GM12878 (cell line): Measurements from ENCODE around the gene AMZ2. TPM values are rescaled to one million over a fixed set of nuclear protein-coding genes. Genes with fewer than 3 reads are reported as not detected.

Experiments used
- ATF3 ChIP-seq: IDR thresholded peaks from 2 replicates; pipeline ENCODE4 v1.6.1; 2011; ENCODE audit warnings: low read depth, mild to moderate bottlenecking, low read length, moderate library complexity, borderline replicate concordance; ENCODE audit errors: extremely low read depth
- CHD1 ChIP-seq: IDR thresholded peaks from 2 replicates; pipeline ENCODE4 v1.6.1; 2012; ENCODE audit warnings: low read depth, low read length, improper control_type of control experiment
- CHD2 ChIP-seq: IDR thresholded peaks from 2 replicates; pipeline ENCODE4 v1.6.1; 2011; ENCODE audit warnings: low read depth, low read length, improper control_type of control experiment, borderline replicate concordance
- CREM ChIP-seq: IDR thresholded peaks from 2 replicates; pipeline ENCODE4 v1.6.1; 2014; ENCODE audit warnings: antibody characterized with exemption, low read depth
- ESRRA ChIP-seq: IDR thresholded peaks from 2 replicates; pipeline ENCODE4 v1.6.1; 2012; ENCODE audit warnings: mild to moderate bottlenecking, low read length, improper control_type of control experiment
- MEF2B ChIP-seq: fragments of 450-650 bp; IDR thresholded peaks from 2 replicates; pipeline ENCODE4 v1.6.1; 2018; ENCODE audit warnings: mild to moderate bottlenecking, moderate library complexity; ENCODE audit not compliant: partially characterized antibody, poor library complexity, severe bottlenecking
- MLLT1 ChIP-seq: fragments of 450-650 bp; IDR thresholded peaks from 2 replicates; pipeline ENCODE4 v1.6.1; 2016; ENCODE audit warnings: mild to moderate bottlenecking
- MTA3 ChIP-seq: IDR thresholded peaks from 2 replicates; pipeline ENCODE4 v1.6.1; 2012; ENCODE audit warnings: low read length, inconsistent platforms, borderline replicate concordance
- NBN ChIP-seq: fragments of 450-650 bp; IDR thresholded peaks from 2 replicates; pipeline ENCODE4 v1.6.1; 2016
- NFXL1 ChIP-seq: fragments of 450-650 bp; IDR thresholded peaks from 2 replicates; pipeline ENCODE4 v1.6.1; 2017; ENCODE audit warnings: antibody characterized with exemption, mild to moderate bottlenecking, borderline replicate concordance
- NRF1 ChIP-seq: conservative IDR thresholded peaks from 2 replicates; pipeline ENCODE4 v1.6.1; 2011; ENCODE audit warnings: mild to moderate bottlenecking, low read depth, low read length, improper control_type of control experiment
- PAX5 ChIP-seq: IDR thresholded peaks from 2 replicates; pipeline ENCODE4 v1.6.1; 2011; ENCODE audit warnings: low read depth, low read length, borderline replicate concordance
- RAD21 ChIP-seq: IDR thresholded peaks from 2 replicates; pipeline ENCODE4 v1.6.1; 2011; ENCODE audit warnings: mild to moderate bottlenecking, low read depth, low read length, moderate library complexity; ENCODE audit not compliant: insufficient read depth
- RAD51 ChIP-seq: fragments of 450-650 bp; IDR thresholded peaks from 2 replicates; pipeline ENCODE4 v1.6.1; 2016; ENCODE audit warnings: moderate library complexity, mild to moderate bottlenecking, inconsistent platforms
- SIX5 ChIP-seq: IDR thresholded peaks from 2 replicates; pipeline ENCODE4 v1.6.1; 2011; ENCODE audit warnings: mild to moderate bottlenecking, low read depth, low read length, moderate library complexity; ENCODE audit not compliant: severe bottlenecking
- SREBF2 ChIP-seq: IDR thresholded peaks from 2 replicates; pipeline ENCODE4 v1.6.1; 2012; ENCODE audit warnings: mild to moderate bottlenecking, low read length
- TARDBP ChIP-seq: IDR thresholded peaks from 2 replicates; pipeline ENCODE4 v1.6.1; 2016; ENCODE audit warnings: borderline replicate concordance
- TCF12 ChIP-seq: IDR thresholded peaks from 2 replicates; pipeline ENCODE4 v1.6.1; 2011; ENCODE audit warnings: low read depth, mild to moderate bottlenecking, low read length
- TCF3 ChIP-seq: IDR thresholded peaks from 2 replicates; pipeline ENCODE4 v1.6.1; 2012; ENCODE audit warnings: low read depth, mild to moderate bottlenecking, low read length, borderline replicate concordance; ENCODE audit not compliant: insufficient read depth
- polyA plus RNA-seq, 11 experiments: library from polyadenylated mRNA; depleted of rRNA in 4 of 11; unstranded in 6 of 11; stranded (reverse) in 5 of 11; fragments of >200 nt; fragmentation: Nextera tagmentation in 4 of 11; fragmentation: Illumina TruSeq in 1 of 11; extraction: Ambion mirVana in 4 of 11; extraction: Trizol in 1 of 11; gene quantifications; 1 replicate in 1 of 11; 2 replicates in 10 of 11; pipeline versions ENCODE4 v1.2.1 to v1.2.3, GENCODE V29; 2011 to 2016; ENCODE audit warnings: inconsistent platforms in 2 of 11, missing spikeins in 2 of 11, low read depth in 1 of 11
- total RNA-seq, 4 experiments: library from RNA; depleted of rRNA in 3 of 4; stranded (reverse); fragments of >200 nt in 3 of 4; fragmentation: Illumina TruSeq in 1 of 4; extraction: Trizol in 1 of 4; gene quantifications; 2 replicates each; pipeline versions ENCODE4 v1.2.1 to v1.2.3, GENCODE V29; 2013 to 2021
- TF ChIP-seq, protein P1 (sequence below): fragments of 450-650 bp; IDR thresholded peaks from 2 replicates; pipeline ENCODE4 v1.6.1; 2017; ENCODE audit warnings: low read depth, mild to moderate bottlenecking, moderate library complexity
- TF ChIP-seq, protein P2 (sequence below): fragments of 450-650 bp; IDR thresholded peaks from 2 replicates; pipeline ENCODE4 v1.6.1; 2014; ENCODE audit warnings: mild to moderate bottlenecking
- TF ChIP-seq, protein P3 (sequence below): fragments of 450-650 bp; IDR thresholded peaks from 2 replicates; pipeline ENCODE4 v1.6.1; 2017; ENCODE audit warnings: mild to moderate bottlenecking

AMZ2 gene
- total and polyA plus RNA-seq, 10 of the 15 experiments (the other 5 are each of a cell fraction or from before 2014, with no cell fraction given), result 79.1 to 189 (median 126) TPM

DNA sequence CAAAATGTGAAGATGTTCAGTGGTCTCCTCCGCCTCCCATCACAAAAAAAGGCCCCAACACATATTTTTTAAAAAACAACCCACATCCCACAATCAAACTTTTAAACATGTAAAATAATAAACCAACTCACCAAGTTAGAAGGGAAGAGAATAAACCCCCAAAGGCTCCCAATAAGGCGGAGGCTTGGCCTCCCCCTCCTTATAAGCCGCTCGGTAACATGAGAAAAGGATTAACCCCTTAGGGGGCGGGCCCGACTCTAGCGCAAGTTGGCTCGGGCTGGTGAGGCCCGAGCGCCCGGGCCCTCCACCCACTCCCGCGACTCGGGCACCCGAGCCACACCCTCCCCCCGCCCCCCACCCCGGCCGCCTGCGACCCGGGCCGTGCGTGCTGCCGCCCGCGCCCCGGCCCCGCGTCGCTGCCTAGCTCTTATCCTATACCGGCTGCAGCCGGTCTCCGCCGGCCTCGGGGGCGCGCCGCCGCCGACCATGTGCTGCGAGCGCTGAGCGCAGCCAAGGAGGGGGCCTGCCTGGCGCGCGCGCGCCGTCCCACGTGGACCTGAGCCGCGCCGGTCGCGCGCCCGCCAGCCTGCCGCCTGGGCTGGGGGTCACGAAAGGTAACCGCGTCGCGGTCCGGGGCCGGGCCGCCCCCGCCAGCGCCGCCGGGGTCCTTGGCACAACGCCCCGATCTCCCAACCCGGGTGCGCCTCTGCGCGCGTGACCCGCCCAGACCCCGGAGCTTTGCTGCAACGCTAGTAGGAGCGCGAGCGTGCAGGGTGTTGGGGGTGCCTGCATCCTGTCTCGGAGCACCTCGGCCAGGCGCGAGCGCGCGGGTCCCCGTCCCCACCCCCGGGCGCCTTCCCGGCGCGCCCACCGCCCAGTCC, 43.4 kb downstream of the AMZ2 start, which contains the start of the genes ARSG and SLC16A6 (continued):
- TF ChIP-seq, protein P1, sequence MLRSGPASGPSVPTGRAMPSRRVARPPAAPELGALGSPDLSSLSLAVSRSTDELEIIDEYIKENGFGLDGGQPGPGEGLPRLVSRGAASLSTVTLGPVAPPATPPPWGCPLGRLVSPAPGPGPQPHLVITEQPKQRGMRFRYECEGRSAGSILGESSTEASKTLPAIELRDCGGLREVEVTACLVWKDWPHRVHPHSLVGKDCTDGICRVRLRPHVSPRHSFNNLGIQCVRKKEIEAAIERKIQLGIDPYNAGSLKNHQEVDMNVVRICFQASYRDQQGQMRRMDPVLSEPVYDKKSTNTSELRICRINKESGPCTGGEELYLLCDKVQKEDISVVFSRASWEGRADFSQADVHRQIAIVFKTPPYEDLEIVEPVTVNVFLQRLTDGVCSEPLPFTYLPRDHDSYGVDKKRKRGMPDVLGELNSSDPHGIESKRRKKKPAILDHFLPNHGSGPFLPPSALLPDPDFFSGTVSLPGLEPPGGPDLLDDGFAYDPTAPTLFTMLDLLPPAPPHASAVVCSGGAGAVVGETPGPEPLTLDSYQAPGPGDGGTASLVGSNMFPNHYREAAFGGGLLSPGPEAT, result no peak
- TF ChIP-seq NFXL1 (no peak), TCF12 (no peak), CREM (no peak), TARDBP (no peak), ATF3 (no peak), CHD2 (no peak), MTA3 (no peak), NRF1 (no peak), CHD1 (0 out of 2 replicates have a peak, but pooled peaks have one; percentile 83), SIX5 (no peak), NBN (peak; percentile 29; the same call in 1 of the 2 replicates), MEF2B (no peak), PAX5 (no peak), RAD51 (no peak), TCF3 (0 out of 2 replicates have a peak, but pooled peaks have one; percentile 62), ESRRA (no peak), MLLT1 (no peak), RAD21 (no peak), SREBF2 (no peak)
- TF ChIP-seq, protein P2, sequence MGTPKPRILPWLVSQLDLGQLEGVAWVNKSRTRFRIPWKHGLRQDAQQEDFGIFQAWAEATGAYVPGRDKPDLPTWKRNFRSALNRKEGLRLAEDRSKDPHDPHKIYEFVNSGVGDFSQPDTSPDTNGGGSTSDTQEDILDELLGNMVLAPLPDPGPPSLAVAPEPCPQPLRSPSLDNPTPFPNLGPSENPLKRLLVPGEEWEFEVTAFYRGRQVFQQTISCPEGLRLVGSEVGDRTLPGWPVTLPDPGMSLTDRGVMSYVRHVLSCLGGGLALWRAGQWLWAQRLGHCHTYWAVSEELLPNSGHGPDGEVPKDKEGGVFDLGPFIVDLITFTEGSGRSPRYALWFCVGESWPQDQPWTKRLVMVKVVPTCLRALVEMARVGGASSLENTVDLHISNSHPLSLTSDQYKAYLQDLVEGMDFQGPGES, result no peak
- TF ChIP-seq, protein P3, sequence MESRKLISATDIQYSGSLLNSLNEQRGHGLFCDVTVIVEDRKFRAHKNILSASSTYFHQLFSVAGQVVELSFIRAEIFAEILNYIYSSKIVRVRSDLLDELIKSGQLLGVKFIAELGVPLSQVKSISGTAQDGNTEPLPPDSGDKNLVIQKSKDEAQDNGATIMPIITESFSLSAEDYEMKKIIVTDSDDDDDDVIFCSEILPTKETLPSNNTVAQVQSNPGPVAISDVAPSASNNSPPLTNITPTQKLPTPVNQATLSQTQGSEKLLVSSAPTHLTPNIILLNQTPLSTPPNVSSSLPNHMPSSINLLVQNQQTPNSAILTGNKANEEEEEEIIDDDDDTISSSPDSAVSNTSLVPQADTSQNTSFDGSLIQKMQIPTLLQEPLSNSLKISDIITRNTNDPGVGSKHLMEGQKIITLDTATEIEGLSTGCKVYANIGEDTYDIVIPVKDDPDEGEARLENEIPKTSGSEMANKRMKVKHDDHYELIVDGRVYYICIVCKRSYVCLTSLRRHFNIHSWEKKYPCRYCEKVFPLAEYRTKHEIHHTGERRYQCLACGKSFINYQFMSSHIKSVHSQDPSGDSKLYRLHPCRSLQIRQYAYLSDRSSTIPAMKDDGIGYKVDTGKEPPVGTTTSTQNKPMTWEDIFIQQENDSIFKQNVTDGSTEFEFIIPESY, result no peak
